ENCODE results near the gene ASIC4. TPM values are rescaled to one million over a fixed set of nuclear protein-coding genes. Genes with fewer than 3 reads are reported as not detected.
A peak's percentile ranks its signal among the peaks of the same experiment; 100 is the strongest.

ASIC4 gene
- total RNA-seq, 1 experiment from 2014 or later, result 0.79 TPM

- peak overlapping the region; percentile 50 for H3K4me3 Mint-ChIP-seq
- ATAC-seq (no peak), DNase-seq (ENCODE audit: low spot score) (no peak)
- H3K36me3 Mint-ChIP-seq, result no peaks in the 10 kb centered on the region
- CTCF ChIA-PET, result interaction anchor here (0.7 to 35.9 kb wide), 14 partner anchors 10 to 97 kb away, joined by 3 to 2316 read pairs (median 12); partner anchors contain the start of genes ASIC4, CHPF, DNPEP and GMPPA
- TF ChIP-seq ZNF396 (CRISPR knock-in tag; IDR thresholded peaks at IDR 0.05; ENCODE audit: borderline replicate concordance), result no peak
- TF ChIP-seq OVOL2 (CRISPR knock-in tag; IDR thresholded peaks at IDR 0.05; ENCODE audit: borderline replicate concordance), result no peak
- TF ChIP-seq CREM (CRISPR knock-in tag; IDR thresholded peaks at IDR 0.05), result no peak
- TF ChIP-seq ELF4 (CRISPR knock-in tag; IDR thresholded peaks at IDR 0.05; ENCODE audit: low read depth), result no peak
- TF ChIP-seq ZNF317 (CRISPR knock-in tag; IDR thresholded peaks at IDR 0.05; ENCODE audit: borderline replicate concordance, low read depth), result no peak
- TF ChIP-seq, protein P1, sequence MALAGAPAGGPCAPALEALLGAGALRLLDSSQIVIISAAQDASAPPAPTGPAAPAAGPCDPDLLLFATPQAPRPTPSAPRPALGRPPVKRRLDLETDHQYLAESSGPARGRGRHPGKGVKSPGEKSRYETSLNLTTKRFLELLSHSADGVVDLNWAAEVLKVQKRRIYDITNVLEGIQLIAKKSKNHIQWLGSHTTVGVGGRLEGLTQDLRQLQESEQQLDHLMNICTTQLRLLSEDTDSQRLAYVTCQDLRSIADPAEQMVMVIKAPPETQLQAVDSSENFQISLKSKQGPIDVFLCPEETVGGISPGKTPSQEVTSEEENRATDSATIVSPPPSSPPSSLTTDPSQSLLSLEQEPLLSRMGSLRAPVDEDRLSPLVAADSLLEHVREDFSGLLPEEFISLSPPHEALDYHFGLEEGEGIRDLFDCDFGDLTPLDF (CRISPR knock-in tag; IDR thresholded peaks at IDR 0.05), result no peak
- no peak for TF ChIP-seq SMAD4 (CRISPR knock-in tag; IDR thresholded peaks at IDR 0.05)
- TF ChIP-seq JUN (CRISPR knock-in tag; IDR thresholded peaks at IDR 0.05), result no peak
- TF ChIP-seq ZNF423 (CRISPR knock-in tag; IDR thresholded peaks at IDR 0.05), result no peak
- no peak for TF ChIP-seq FOXP4 (CRISPR knock-in tag; IDR thresholded peaks at IDR 0.05)
- no peak for TF ChIP-seq ETV6 (CRISPR knock-in tag; IDR thresholded peaks at IDR 0.05)
- TF ChIP-seq GABPB1 (CRISPR knock-in tag; IDR thresholded peaks at IDR 0.05), result no peak
- TF ChIP-seq NR3C1 (CRISPR knock-in tag; conservative IDR thresholded peaks at IDR 0.05; ENCODE audit: low read depth), result no peak
- TF ChIP-seq NR1H2 (CRISPR knock-in tag; IDR thresholded peaks at IDR 0.05), result no peak
- TF ChIP-seq ZNF138 (CRISPR knock-in tag; conservative IDR thresholded peaks at IDR 0.05), result no peak
- TF ChIP-seq HMGA2 (CRISPR knock-in tag; IDR thresholded peaks at IDR 0.05), result no peak
- TF ChIP-seq, protein P2, sequence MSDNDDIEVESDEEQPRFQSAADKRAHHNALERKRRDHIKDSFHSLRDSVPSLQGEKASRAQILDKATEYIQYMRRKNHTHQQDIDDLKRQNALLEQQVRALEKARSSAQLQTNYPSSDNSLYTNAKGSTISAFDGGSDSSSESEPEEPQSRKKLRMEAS (CRISPR knock-in tag; IDR thresholded peaks at IDR 0.05), result no peak
- TF ChIP-seq EMX1 (CRISPR knock-in tag; IDR thresholded peaks at IDR 0.05), result no peak
- TF ChIP-seq ZNF232 (CRISPR knock-in tag; IDR thresholded peaks at IDR 0.05), result no peak
- POLR2A ChIA-PET, result interaction anchor here (1.4 kb wide), 1 partner anchor 92 kb away, joined by 3 read pairs; no protein-coding TSS in a partner anchor
- H3K27ac Mint-ChIP-seq, result no peak overlapping the region
- no peaks in the 10 kb centered on the region for H3K9me3 Mint-ChIP-seq
- H3K4me1 Mint-ChIP-seq, result peaks cover 35% of the 10 kb centered on the region
- H3K27me3 Mint-ChIP-seq (ENCODE audit: low read depth), result peaks cover 32% of the 10 kb centered on the region
Observed at GRCh38 chr2:219485201-219485580, 29.1 kb upstream of the ASIC4 start.

DNA sequence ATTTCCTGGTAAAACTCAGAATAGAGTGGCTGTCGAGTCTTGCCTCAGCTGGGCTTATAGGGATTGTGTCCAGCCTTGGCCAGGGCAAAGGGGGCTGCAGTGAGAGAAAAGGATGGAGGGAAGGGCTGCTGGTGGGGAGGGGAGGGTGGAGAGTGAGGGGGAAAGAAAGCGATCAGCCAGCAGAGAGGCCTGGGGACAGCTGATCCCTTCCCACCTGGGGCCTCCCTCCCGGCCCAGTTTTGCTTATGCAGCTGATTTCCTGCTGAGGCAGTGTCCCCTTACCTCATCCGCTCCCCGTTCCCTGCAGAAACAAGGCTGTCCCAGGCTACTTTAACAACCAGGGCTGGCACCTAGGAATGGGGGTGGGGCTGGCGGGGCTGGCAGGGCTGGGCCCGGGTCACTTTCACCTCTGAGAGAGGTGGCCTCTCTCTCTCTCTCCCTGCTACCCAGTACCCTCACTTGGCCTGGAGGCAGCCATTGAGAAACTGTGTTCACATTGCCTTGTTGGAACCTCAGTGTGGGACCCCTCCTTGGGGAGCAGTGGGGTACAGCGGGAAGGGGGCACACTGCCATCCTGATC, 27.8 kb upstream of the ASIC4 start:
- H3K4me3 Mint-ChIP-seq, result no peak overlapping the region
- H3K4me1 Mint-ChIP-seq, result peaks cover 35% of the 10 kb centered on the region
- no peaks in the 10 kb centered on the region for H3K36me3 Mint-ChIP-seq
- no peaks in the 10 kb centered on the region for H3K9me3 Mint-ChIP-seq
- peaks cover 32% of the 10 kb centered on the region for H3K27me3 Mint-ChIP-seq (ENCODE audit: low read depth)
- DNase-seq (ENCODE audit: low spot score) (peak; percentile 66), ATAC-seq (peak; percentile 48)
- ChIA-PET POLR2A (interaction anchor here (0.8 to 2.4 kb wide), 3 partner anchors 10 to 90 kb away, joined by 3 to 5 read pairs (median 3); partner anchors contain the start of gene GMPPA), CTCF (interaction anchor here (0.9 to 35.9 kb wide), 14 partner anchors 8 to 203 kb away, joined by 3 to 2316 read pairs (median 12); partner anchors contain the start of genes ASIC4, CHPF, GMPPA and SPEG)
- H3K27ac Mint-ChIP-seq, result no peak overlapping the region
- TF ChIP-seq ZNF138 (CRISPR knock-in tag; conservative IDR thresholded peaks at IDR 0.05), result no peak
- TF ChIP-seq HMGXB4 (CRISPR knock-in tag; IDR thresholded peaks at IDR 0.05), result no peak
- TF ChIP-seq, protein P3, sequence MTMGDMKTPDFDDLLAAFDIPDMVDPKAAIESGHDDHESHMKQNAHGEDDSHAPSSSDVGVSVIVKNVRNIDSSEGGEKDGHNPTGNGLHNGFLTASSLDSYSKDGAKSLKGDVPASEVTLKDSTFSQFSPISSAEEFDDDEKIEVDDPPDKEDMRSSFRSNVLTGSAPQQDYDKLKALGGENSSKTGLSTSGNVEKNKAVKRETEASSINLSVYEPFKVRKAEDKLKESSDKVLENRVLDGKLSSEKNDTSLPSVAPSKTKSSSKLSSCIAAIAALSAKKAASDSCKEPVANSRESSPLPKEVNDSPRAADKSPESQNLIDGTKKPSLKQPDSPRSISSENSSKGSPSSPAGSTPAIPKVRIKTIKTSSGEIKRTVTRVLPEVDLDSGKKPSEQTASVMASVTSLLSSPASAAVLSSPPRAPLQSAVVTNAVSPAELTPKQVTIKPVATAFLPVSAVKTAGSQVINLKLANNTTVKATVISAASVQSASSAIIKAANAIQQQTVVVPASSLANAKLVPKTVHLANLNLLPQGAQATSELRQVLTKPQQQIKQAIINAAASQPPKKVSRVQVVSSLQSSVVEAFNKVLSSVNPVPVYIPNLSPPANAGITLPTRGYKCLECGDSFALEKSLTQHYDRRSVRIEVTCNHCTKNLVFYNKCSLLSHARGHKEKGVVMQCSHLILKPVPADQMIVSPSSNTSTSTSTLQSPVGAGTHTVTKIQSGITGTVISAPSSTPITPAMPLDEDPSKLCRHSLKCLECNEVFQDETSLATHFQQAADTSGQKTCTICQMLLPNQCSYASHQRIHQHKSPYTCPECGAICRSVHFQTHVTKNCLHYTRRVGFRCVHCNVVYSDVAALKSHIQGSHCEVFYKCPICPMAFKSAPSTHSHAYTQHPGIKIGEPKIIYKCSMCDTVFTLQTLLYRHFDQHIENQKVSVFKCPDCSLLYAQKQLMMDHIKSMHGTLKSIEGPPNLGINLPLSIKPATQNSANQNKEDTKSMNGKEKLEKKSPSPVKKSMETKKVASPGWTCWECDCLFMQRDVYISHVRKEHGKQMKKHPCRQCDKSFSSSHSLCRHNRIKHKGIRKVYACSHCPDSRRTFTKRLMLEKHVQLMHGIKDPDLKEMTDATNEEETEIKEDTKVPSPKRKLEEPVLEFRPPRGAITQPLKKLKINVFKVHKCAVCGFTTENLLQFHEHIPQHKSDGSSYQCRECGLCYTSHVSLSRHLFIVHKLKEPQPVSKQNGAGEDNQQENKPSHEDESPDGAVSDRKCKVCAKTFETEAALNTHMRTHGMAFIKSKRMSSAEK (CRISPR knock-in tag; IDR thresholded peaks at IDR 0.05; ENCODE audit: borderline replicate concordance), result no peak
- TF ChIP-seq FOXP1 (CRISPR knock-in tag; IDR thresholded peaks at IDR 0.05; ENCODE audit: borderline replicate concordance), result 0 out of 2 replicates have a peak, but pooled peaks have one; percentile 63
- no peak for TF ChIP-seq NFYB (CRISPR knock-in tag; conservative IDR thresholded peaks at IDR 0.05; ENCODE audit: low read depth)
- peak; percentile 9; the same call in 1 of the 2 replicates for TF ChIP-seq USF2 (CRISPR knock-in tag; IDR thresholded peaks at IDR 0.05)

Measured in WTC11 (cell line).